T-helper 22 cell (primary cell): ENCODE data around the gene NAP1L4.

ENCODE experiments used
- DNase-seq: peaks from one replicate; pipeline ENCODE4 v3.0.0-alpha.2; 2020; ENCODE audit warnings: low read depth

Gene NAP1L4, protein sequence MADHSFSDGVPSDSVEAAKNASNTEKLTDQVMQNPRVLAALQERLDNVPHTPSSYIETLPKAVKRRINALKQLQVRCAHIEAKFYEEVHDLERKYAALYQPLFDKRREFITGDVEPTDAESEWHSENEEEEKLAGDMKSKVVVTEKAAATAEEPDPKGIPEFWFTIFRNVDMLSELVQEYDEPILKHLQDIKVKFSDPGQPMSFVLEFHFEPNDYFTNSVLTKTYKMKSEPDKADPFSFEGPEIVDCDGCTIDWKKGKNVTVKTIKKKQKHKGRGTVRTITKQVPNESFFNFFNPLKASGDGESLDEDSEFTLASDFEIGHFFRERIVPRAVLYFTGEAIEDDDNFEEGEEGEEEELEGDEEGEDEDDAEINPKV

DNA sequence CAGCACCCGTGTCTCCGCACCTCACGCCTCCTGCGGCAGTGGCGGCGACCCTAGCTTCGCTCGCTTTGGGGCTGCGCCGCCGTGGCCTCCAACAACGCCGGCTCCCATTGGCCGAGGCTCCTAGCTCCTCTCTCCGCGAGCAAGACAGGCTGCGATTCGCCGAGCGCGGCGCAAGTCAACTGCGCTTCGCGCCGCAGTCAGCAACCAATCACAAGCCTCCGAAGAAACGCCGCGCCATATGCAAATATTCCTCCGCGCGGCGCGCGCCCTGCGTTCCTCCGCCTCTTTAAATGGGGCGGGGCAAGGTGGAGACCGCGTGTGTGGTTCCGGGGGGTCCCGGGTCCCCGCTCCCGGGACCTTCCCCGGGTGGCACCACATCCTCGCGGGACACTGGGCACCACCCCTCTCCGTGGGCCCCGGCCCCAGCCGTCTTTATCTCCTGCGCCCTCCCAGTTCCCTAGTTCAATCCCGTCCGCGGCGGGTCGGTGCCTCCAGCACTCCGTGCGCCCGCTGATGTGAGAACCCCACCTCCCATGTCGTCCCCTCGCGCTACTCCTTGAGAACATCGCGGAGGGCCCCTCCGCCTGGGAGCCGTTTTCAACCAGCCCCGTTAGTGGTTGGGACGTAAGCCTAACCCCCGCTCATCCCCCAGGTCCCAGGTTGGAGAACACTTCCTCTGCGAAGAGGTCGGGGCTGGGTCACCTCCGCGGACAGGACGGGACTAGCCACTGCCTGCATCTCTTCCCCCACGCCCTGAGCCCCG lies at the start of gene NAP1L4:
TSS of gene NAP1L4 (minus strand) at position 96 of the 763 bp plus-strand sequence. CDS start 13,109 bp downstream, outside the sequence.
- peak; percentile 95 for DNase-seq

DNA sequence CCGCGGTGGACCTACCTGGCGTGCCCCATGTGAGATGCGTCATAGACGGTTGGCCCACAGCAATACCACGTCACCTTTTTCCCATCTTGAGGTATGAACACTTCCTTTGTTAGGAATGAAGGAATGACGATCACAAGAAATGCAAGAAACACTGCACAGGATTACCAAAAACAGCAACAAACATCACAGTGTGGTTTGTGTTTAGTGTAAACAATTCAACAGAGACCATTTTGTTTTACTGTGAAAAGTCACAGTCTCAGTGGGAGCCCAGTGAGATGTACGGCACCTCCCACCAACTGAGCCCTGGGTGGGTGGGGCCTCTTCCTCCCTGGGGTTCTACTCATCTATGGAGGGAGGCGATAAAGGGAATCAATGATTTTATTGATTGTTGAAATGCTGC lies 48.8 kb upstream of the NAP1L4 start:
- DNase-seq: no peak

DNA sequence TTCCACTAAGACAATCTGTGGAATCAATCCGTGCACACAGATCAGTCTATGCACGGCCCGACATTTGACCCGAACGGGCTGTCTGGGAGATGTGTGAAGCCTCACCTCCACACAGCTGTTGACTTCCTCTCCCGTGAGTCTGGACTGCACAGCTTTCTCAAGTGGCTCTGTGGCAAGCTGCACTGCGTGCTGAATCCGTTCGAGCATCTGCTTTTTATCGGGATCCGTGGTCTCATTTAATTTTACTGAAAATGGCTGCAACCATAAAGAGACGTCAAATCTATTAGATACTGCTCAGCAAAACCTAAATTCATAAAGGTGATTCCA lies 45.8 kb upstream of the NAP1L4 start:
- no peak for DNase-seq

DNA sequence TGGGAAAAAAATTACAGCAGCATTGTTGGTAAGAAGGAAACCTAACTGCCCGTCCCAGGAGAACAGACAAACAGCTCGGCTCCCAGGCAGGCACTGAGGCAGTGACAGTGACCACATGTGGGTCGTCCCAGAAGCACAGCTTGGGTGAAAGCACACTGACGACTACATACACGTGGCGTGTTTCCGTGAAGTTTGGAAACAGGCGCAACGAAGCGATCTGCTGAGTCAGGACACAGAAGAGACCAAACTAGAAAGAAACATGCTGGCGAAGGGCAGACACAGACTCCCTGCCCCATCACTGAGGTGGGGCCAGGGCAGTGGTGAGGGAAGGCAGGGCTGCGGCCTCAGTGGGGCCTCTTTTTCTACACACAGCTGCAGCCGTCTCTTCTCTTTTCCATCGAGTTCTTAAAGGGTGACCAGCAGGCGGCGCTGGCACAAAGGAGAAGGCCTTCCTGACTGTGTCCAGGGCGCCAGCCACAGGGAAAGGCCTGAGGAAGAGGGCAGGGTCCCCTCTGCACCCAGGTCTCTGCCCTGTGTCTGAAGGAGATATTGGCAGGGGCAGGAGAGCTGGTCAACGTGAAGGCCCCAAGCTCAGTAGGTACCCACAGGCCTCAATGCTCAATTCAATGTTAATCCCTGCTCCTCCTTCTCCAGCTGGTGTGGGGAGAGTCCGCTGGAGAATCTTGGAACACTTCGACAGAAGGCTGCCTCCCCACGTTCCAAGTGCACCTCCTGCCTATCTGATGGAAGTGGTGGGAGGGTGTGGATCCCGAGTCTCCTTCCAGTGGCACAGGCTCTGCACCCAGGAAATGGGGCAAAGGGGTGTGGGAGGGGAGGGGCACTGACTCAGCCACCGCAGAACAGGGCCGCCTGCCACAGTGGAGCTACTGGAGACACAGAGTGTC lies 45.2 kb upstream of the NAP1L4 start:
- peak; percentile 27 for DNase-seq

DNA sequence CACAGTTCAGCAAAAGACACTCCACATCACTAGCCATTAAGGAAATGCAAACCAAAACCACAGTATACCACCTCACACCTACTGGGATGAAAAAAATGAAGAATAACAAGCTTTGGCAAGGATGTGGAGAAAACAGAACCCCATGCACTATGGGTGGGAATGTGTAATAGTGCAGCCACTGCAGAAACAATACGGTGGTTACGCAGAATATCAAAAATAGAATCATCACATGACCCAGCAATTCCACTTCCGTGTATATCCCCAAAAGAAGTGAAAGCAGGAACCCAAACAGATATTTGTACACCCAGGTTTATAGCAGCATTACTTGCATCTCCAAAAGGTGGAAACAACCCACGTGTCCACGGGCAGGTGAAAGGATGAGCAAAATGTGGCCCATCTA lies 44.3 kb upstream of the NAP1L4 start:
- DNase-seq: no peak

DNA sequence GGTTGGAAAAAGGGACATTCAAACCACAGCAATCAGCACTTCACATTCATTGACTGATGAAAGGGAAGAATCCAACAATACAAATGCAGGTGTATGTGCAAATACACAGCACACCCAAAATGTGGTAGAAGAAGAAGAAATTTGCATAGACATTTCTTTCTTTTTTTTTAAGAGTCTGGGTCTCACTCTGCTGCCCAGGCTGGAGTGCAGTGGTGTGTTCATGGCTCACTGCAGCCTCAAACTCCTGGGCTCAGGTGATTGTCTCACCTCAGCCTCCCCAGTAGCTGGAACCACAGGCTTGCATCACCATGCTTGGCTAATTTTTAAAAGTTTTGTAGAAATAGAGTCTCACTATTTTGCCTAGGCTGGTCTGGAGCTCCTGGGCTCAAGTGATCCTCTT lies 43.2 kb upstream of the NAP1L4 start:
- no peak for DNase-seq

DNA sequence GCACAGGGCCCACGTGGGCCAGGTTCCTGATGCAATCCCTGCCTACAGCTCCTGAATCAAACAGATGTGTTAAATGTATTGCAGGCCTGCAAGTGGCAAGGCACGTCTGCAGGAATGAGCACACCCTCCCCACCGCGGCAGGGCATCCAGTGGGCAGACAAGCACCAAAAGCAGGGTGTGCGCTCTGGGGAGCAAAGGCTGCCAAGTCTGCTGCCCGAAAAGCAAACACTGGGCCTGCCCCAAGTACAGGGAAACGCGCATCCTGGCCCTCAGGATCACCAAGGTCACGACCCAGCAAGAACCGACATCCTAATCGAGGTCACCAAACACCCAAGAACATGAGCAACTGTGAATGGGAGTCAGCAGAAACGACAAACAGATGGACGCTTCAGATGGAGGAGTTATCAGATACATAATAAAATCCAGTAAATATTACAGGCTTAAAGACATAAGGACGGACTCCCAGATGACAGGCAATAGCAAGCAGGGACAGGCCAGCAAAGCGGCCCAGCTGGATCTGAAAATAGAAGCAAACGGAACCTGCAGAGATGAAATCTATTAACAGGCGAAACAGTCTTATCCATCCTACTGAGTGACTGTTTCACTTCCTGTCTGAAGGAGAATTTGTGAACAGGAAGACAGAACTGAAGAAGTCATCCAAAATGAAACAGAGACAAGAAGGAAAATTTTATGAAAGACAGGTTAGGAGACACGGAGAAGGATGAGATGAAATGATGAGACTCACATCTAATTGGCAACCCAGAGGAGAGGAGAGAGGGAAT lies 38.4 kb upstream of the NAP1L4 start:
- no peak for DNase-seq

DNA sequence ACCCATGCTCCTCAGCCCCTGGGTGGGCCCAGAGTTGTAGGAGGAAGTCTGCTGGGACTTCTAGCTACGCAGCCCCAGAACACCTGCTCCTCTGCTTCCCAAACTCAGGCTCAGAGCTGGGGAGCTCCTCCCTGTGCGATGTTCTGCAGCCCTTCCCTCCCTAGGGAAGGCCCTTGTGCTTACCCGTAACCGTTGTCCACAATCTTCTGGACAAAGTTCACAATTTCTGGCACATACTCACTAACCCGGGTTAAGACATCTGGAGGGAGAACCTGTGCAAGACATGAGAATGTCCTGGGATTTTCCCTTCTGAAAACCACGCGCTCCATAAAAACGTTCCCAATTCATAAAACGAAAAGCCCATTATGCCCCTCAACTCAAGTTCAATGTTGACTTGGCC lies 36.7 kb upstream of the NAP1L4 start:
- DNase-seq: no peak

DNA sequence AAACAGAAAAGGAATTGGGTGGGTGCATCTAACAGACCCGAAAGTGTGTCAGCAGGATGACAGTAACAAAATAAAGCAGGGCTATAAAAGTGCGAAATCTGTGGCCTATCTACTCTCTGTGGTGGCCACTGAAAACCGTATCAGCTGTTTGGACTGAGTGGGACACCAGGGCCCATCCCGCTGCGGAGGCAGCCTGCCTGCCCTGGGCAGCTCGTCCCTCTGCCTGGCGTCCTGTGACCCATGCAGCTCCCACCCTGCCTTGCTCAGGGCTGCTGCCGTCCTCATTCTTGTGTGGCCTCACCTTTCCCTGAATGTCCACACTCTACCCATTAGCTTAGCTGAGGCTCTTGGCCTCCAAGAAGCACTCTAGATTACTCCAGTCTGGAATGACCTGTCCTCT lies 34.7 kb upstream of the NAP1L4 start:
- DNase-seq: no peak

DNA sequence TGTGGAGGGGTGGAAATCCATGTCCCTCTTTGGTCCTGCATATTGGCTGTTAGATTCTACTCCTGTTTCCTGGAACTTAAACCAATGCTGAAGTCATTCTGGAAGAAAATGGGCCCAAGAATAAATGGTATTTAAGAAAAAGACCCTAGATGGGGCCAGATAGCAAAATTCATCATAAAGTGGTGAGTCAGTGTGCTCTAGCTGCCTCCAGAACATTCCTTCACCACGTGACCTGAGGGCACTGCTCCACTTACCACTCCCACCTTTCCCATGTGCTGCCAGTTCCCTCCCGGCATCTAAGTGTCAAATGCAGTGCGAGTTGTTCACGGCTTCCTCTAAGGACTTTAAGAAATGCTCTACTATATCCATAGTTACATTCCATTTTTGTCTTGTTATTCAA lies 30.9 kb upstream of the NAP1L4 start:
- no peak for DNase-seq

DNA sequence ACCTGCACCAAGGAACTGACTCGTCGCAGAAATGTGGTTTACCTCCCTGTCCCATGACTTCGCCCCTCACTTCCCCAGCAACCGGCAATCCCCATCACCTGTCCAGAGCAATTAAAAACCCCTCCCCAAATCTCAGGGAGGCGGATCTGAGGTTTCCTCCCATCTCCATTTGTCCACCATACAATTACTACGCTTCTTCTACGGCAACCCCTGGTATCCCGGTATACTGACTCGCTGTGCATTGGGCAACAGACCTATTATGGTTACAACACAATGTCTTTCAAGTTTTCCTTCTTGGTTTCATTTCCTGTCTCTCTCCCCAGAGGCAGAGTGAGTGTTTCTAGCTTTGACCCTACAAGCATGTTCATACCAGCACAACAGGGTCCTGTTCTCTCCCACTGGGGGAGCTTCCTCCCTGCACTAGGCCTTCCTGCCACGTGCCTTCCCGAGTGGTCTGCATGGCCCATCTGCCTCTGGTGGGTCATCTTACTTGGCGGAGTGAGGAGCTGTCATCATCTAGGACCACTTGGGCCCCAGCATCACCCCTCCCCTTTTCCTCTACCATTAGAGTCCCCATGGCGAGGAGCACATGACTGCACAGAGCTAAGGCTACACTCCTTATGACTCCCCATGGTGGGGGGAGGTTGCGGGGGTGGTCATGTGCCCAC lies 30.3 kb upstream of the NAP1L4 start:
- DNase-seq: no peak

DNA sequence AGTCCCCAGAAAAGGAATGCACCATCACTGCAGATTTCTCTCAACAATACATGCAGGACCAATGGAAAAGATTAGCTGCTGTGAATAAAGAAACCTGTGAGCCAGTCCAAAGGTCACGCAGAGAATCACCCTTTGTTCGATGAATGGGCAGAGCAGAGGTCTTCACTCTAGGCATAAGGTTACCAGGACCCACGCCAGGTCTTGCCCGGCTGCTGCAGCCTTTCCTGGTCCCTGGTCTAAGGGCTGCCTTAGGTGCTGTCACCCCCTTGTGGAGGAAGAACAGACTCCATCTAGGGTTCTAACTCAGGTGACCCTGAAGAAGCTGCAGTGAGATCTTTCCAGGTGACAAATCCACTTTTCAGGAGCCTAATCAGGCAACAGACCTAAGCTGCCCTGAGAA lies 29.0 kb upstream of the NAP1L4 start:
- no peak for DNase-seq

DNA sequence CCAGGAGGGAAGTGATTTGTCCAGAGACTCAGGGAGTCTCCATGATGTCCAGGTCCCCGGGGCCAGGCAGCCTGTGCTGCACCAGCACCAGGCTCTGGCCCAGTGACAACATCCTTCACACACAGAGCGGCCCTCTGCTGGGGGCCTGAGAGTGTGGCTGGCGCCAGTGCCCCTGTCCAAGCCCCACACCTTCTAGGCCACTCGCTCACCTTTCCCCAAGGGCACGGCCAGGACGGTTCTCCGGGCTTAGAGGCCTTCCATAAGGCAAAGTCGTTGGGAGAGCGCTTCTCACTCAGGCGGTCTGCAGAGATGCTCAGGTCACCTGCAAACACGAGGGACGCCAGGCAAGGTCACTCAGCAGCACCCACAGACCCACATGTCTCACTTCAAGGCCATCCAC lies 27.9 kb upstream of the NAP1L4 start:
- DNase-seq: no peak

DNA sequence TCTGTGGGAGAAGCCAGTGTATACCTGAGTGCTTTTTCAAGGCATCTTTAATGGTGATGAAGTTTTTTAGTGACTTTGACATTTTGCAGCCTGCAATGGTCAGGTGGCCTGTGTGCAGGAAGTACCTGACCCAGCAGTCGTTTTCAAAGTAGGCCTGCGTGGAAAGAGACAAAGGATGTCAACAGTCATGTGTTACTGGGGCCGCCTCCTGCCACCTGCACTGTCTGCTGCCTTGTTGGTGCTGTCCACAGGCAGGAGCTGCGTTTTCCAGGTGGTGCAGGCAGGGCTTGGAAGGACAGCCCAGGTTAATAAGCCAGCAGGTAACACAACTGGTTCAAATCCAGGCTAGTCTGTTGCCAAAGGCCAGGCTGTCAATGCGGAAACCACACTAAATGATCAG lies 26.5 kb upstream of the NAP1L4 start:
- no peak for DNase-seq

DNA sequence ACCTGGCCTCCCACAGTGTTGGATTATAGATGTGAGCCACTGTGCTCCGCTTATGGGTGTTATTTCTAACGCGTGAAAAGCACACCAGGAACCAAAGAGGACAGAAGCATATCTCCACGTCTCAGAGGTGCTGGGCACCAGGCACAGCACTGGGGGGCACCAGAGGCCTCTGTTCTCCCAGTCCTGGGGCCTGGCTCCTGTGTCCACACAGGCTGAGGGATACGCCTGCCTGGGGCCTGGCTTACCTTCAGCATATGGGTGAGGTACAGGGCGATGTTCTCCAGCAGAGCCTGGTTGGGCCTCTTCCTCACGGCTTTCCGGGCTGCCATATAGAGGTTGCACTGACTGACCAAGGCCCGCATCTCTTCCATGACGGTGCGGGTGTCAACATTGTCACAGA lies 24.7 kb upstream of the NAP1L4 start:
- DNase-seq: no peak

DNA sequence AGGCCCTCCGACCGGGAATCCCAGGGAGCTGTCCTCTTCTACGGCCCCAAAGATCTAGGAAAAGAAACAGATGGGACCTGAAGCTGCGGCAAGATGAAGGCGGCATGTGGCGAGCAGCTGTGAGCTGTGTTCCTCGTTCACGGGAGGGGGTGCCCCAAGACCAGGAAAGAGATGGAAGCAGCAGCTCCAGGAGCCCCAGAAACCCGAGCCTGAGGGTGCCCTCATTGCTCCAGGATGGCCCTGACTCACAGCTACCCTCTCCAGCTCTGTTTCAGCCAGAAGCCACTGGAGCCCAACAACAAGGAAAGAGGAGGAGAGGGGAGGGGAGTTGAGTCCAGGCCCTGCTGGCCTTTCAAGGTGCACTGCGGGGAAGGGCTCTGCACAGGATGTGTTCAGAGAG lies 23.7 kb upstream of the NAP1L4 start:
- no peak for DNase-seq

DNA sequence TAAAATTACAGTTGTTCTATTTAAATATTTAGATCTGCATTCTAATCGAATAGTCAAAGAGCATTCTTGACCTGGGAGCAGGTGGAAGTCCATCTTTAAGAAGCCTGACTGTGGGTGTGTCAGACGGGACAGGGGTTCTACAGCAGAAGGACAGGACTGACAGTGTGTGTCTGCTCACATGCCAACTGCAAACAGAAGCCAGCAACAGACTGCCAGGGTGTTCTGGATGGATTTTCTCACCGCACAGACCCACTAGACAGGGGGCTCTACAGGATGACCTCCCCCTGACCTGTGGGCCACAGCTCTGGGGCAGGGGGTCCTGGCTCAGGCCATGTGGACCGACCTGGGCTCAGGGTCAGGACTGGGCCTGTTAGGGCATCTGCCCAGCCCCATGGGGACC lies 22.8 kb upstream of the NAP1L4 start:
- DNase-seq: no peak

DNA sequence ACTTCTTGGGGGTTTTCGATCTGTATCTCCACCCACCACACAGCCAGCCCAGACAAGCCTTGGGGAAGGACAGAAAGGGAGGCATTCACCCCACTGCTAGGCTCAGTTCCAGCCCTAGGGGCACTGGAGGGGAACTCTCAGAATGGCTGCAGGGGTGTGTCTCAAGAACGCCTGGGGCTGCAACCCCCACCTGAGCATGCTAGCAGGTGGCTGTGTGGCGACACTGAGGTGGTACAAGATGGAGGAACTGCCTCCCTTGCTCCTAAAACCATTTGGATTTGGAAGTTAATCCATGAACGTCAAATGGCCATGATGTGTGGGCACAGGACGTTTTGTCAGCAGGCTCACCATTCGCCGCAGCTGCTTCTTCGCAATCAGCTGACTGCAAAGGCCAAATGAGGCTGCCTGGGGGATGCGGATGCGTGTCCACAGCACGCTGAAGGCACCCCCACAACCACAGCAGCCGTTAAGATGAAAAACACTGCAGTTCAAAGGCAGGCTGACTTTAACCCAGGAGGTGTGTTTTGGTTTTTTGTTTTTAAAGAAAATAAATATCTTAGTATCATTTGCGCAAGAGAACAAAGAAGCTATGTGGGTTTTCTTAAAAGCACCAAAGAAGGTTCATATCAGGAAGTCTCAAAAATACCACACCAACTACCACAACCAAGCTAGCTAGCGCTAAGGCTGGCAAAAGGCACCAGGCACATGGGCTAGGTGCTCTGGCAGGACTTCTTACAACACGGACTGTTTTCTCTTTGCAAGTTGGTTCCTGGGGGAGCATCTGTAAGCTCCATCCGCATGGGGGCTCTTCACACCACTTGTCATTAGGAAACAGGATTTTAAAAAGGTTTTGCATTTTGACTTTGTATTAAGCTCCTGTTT lies 22.2 kb upstream of the NAP1L4 start:
- DNase-seq: peak; percentile 67

DNA sequence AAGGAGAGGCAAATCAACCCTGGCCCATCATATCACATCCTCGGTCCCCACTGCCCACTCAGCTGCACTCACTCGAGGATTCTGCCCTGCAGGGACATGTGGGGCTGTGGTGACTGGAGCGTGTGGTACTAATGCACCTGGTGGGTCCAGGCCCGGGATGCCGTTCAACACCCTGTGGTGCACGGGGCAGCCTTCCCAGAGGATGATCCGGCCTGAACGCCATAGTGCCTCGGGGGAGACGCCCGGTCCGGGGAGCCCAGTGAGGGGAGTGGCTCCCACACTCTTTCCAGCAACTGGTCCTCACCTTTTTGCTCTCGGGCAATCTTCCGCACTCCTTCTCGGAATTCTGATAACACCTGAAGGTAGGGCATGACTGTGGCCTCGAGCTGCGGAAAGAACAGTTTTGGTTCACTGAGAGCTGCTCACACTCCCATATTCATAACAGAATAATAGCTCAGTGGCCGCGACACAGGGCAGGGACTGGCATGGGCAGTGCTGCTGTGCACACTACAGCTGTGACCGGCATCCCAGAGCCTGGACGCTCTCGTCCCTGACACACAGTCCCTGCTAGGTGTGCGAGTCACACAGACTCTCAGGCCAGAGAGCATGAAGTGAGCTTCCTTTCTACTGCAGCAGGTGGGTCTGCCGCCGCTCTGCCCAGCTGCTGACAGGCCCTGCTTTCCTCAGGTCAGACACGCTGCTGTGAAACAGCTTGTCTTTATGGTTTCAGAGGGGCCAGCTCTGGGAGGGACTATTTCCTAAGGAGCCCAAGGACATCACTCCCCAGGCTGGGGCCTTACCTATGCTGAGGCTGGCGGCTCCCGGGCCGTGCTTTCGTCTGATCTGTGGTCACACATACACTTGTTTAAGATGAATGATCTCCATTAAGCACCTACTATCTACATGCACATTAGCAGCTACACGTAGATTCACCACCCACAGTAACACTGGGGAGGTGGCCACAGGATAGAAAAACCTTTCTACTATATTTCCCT lies 20.1 kb upstream of the NAP1L4 start:
- DNase-seq: no peak
